A549 treated with AZD9567 at 1 μM for 4 hours (cell line): ENCODE measurements around the gene SULT1A1. TPM values are rescaled to one million over a fixed set of nuclear protein-coding genes. Genes with fewer than 3 reads are reported as not detected.

Experiments used
- total RNA-seq: library from RNA; stranded (reverse); fragments of 200-300 nt; extraction: Qiagen RNA extraction; gene quantifications from 5 replicates; pipeline ENCODE4 v1.2.3, GENCODE V29; 2022; ENCODE audit not compliant: insufficient read depth

Gene SULT1A1
- 3.3 to 6.4 TPM (median 5.0 TPM) in 5 replicates for total RNA-seq

DNA sequence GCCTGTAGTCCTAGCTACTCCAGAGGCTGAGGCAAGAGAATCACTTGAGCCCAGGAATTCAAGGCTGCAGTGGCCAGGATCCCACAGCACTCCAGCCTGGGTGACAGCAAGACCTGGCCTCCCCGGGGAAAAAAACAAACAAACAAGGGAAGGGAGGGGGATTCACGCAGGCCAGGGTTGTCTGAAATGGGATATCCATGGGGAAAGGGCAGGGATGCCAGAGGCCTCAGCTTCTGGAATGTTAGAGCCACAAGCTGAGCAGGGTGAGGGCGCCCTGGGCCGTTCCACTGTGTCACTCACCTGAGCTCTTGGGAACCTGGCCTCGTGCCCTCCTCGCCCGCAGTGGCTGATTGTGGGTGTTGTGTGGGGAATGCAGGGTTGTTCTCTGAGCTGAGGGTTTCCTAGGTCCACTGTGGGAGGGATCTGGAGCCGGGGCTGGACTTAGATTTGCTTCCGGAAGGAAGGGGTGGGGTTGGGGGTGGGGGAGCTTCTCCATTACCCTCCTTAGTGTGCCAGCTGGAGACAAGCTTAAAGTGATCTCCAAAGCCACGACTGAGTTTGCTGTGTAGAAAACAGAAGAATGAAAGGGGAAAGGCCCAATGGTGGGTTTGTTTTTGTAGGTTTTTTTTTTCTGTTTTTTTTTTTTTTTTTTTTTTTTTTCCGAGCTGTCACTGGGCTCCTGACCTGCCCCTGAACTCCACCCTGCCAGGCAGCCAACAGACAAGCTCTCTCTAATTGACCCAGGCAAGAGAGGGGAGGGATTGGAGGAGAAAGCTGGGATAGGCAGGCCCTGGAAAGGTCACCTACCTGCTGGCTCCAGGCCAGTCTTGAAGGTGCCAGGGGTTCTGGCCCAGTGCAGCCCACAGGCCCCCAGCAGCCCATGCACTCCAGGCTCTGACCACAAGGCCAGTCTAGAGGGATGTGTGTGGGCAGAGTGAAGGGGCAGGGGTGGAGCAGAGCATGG is at the start of gene SULT1A1:
TSS of gene SULT1A1 (minus strand) at position 414 of the 964 bp plus-strand sequence. CDS start 1,189 bp downstream, outside the sequence.

DNA sequence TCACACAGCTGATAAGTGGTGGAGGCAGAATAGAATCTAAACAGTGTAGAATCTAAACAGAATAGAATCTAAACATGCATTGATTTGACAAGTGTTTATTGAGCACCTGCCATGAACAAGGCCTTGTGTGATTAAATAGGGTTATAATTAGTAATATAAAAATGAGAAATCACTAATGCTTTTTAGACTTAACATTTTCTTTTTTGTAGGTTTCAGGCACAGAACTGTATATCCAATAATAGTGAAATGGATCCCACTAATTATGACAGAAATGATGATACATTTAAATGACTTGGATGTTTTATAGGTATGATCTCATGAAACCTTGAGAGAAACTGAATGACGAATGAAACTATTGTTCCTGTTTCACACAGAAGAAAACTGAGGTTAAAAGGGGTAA is 27.9 kb upstream of the SULT1A1 start, which contains the start of gene NPIPB8:
TSS of gene NPIPB8 (plus strand) at position 301 of the 400 bp plus-strand sequence. CDS start 296 bp downstream, outside the sequence.

DNA sequence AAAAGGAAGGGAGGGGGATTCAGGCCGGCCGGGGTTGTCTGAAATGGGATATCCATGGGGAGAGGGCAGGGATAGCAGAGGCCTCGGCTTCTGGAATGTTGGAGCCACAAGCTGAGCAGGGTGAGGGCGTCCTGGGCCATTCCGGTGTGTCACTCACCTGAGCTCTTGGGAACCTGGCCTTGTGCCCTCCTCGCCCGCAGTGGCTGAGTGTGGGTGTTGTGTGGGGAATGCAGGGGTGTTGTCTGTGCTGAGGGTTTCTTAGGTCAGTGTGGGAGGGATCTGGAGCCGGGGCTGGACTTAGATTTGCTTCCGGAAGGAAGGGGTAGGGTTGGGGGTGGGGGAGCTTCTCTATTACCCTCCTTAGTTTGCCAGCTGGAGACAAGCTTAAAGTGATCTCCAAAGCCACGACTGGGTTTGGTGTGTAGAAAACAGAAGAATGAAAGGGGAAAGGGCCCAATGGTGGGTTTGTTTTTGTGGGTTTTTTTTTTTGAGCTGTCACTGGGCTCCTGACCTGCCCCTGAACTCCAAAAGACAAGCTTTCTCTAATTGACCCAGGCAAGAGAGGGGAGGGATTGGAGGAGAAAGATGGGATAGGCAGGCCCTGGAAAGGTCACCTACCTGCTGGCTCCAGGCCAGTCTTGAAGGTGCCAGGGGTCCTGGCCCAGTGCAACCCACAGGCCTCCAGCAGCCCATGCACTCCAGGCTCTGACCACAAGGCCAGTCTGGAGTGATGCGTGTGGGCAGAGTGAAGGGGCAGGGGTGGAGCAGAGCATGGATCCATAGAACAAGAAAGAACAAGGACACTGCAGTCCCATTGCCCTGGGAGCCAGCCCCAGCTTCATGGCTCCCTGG is 12.8 kb downstream of the SULT1A1 start, which contains the start of gene SULT1A2:
TSS of gene SULT1A2 (minus strand) at position 211 of the 852 bp plus-strand sequence. CDS start 1,120 bp downstream, outside the sequence.

Other genes with a start within 250 kb of the SULT1A1 start
- gene NPIPB6, start 246.5 kb downstream of the SULT1A1 start, total RNA-seq, result 2.0 to 5.2 TPM (median 2.3 TPM) in 5 replicates
- gene EIF3CL, start 206.2 kb downstream of the SULT1A1 start, total RNA-seq, result 64.9 to 114 TPM (median 75.9 TPM) in 5 replicates
- gene NPIPB7, start 137.7 kb downstream of the SULT1A1 start, total RNA-seq, result 0.10 to 0.30 TPM (median 0.18 TPM) in 4 of 5 replicates, not detected in the other
- 24.9 to 35.6 TPM (median 29.4 TPM) in 5 replicates for gene CLN3, start 118.0 kb downstream of the SULT1A1 start, total RNA-seq
- gene APOBR, start 115.4 kb downstream of the SULT1A1 start, total RNA-seq, result 0.03 to 0.06 TPM (median 0.04 TPM) in 4 of 5 replicates, not detected in the other
- not detected in 5 replicates for gene IL27, start 103.2 kb downstream of the SULT1A1 start, total RNA-seq
- 12.2 to 19.1 TPM (median 15.2 TPM) in 5 replicates for gene NUPR1, start 71.1 kb downstream of the SULT1A1 start, total RNA-seq
- 22.9 to 31.6 TPM (median 23.9 TPM) in 5 replicates for gene SGF29, start 56.1 kb downstream of the SULT1A1 start, total RNA-seq
- 0.10 TPM in 1 of 5 replicates, not detected in the others for gene SULT1A2, start 13.0 kb downstream of the SULT1A1 start, total RNA-seq
- gene NPIPB8, start 28.0 kb upstream of the SULT1A1 start, total RNA-seq, result 0.22 to 0.62 TPM (median 0.23 TPM) in 3 of 5 replicates, not detected in the others
- gene EIF3C, start 101.4 kb upstream of the SULT1A1 start, total RNA-seq, result 180 to 372 TPM (median 323 TPM) in 5 replicates
- gene NPIPB9, start 141.7 kb upstream of the SULT1A1 start, total RNA-seq, result 1.6 to 2.2 TPM (median 1.9 TPM) in 5 replicates
- 72.6 to 125 TPM (median 118 TPM) in 5 replicates for gene ATXN2L, start 213.0 kb upstream of the SULT1A1 start, total RNA-seq
- 213 to 311 TPM (median 295 TPM) in 5 replicates for gene TUFM, start 236.3 kb upstream of the SULT1A1 start, total RNA-seq